PC-9 (cell line): ENCODE results near the gene LIMS2. TPM values are rescaled to one million over a fixed set of nuclear protein-coding genes. Genes with fewer than 3 reads are reported as not detected.
A peak's percentile ranks its signal among the peaks of the same experiment; 100 is the strongest.

Experiments used
- BruUV-seq: library from RNA; stranded (reverse); fragments of 400-500 nt; replicated peaks from 2 replicates; lab custom pipeline; 2021; lab: Mats Ljungman, UMichigan
- CTCF ChIA-PET: fragments of 300-600 bp; sonication (Branson Sonifier 250); formaldehyde crosslinking; loops from one replicate; lab custom pipeline; 2022; ENCODE audit warnings: antibody characterized with exemption; lab: Charles Lee
- POLR2A ChIA-PET: fragments of 300-600 bp; sonication (Branson Sonifier 250); formaldehyde crosslinking; loops from one replicate; lab custom pipeline; 2022; ENCODE audit warnings: antibody characterized with exemption; ENCODE audit not compliant: unreplicated experiment; lab: Charles Lee
- DNase-seq, 2 experiments: peaks; one replicate each; pipeline versions ENCODE4 v3.0.0 to v3.0.0-alpha.2; 2015 to 2022; ENCODE audit warnings: mixed read lengths in 1 of 2
- H2AFZ ChIP-seq: fragments of 200-600 bp; sonication (generic); 2 replicates; pipeline ENCODE4 v1.8.1; 2017; ENCODE audit warnings: antibody characterized with exemption
- H3F3A ChIP-seq: fragments of 200-600 bp; sonication (generic); 2 replicates; pipeline ENCODE4 v1.8.1; 2017; ENCODE audit warnings: antibody characterized with exemption, mild to moderate bottlenecking, low read depth; ENCODE audit not compliant: insufficient read depth
- H3K27ac ChIP-seq: fragments of 200-600 bp; sonication (generic); 2 replicates; pipeline ENCODE4 v1.6.1; 2016; ENCODE audit warnings: mixed run types
- H3K27me3 ChIP-seq: fragments of 200-600 bp; sonication (generic); 2 replicates; pipeline ENCODE4 v1.6.1; 2016; ENCODE audit warnings: low read depth, mixed run types; ENCODE audit not compliant: insufficient read depth
- H3K36me3 ChIP-seq: fragments of 200-600 bp; sonication (generic); 2 replicates; pipeline ENCODE4 v1.6.1; 2016; ENCODE audit warnings: low read depth, mixed run types
- H3K4me1 ChIP-seq: fragments of 200-600 bp; sonication (generic); replicated peaks from 2 replicates; pipeline ENCODE4 v1.6.1; 2016; ENCODE audit warnings: mixed run types; ENCODE audit not compliant: insufficient read depth
- H3K4me2 ChIP-seq: fragments of 200-600 bp; sonication (generic); 2 replicates; pipeline ENCODE4 v1.6.1; 2017; ENCODE audit warnings: mixed run types
- H3K4me3 ChIP-seq: fragments of 200-600 bp; sonication (generic); 2 replicates; pipeline ENCODE4 v1.6.1; 2016; ENCODE audit warnings: mixed run types
- H3K79me2 ChIP-seq: fragments of 200-600 bp; sonication (generic); 2 replicates; pipeline ENCODE4 v1.6.1; 2017; ENCODE audit warnings: low read depth, mixed run types
- H3K9me2 ChIP-seq: fragments of 200-600 bp; sonication (generic); 2 replicates; pipeline ENCODE4 v1.8.1; 2017; ENCODE audit warnings: mild to moderate bottlenecking; ENCODE audit not compliant: insufficient read depth
- H3K9me3 ChIP-seq: fragments of 200-600 bp; sonication (generic); 2 replicates; pipeline ENCODE4 v1.8.1; 2016; ENCODE audit warnings: low read depth; ENCODE audit not compliant: insufficient read depth
- H4K20me1 ChIP-seq: fragments of 200-600 bp; sonication (generic); 2 replicates; pipeline ENCODE4 v1.8.1; 2017; ENCODE audit not compliant: insufficient read depth
- CTCF ChIP-seq: fragments of 200-600 bp; sonication (generic); conservative IDR thresholded peaks from 2 replicates; pipeline ENCODE4 v1.6.1; 2017; ENCODE audit warnings: mixed run types, antibody characterized with exemption, mild to moderate bottlenecking, moderate library complexity
- EZH2 ChIP-seq: fragments of 200-600 bp; sonication (generic); IDR thresholded peaks from 2 replicates; pipeline ENCODE4 v1.8.0; 2017; ENCODE audit warnings: antibody characterized with exemption, low read depth
- intact Hi-C: fragments of 100-400 bp; cut with micrococcal nuclease; formaldehyde crosslinking; loops from one replicate; pipeline ENCODE4 v1.10.0; 2022; ENCODE audit not compliant: unreplicated experiment
- total RNA-seq: library from RNA; stranded (reverse); gene quantifications from 2 replicates; pipeline ENCODE4 v1.2.3, GENCODE V29; 2021

LIMS2 gene
- total RNA-seq, 1 experiment from 2014 or later: 1.4 TPM

DNA sequence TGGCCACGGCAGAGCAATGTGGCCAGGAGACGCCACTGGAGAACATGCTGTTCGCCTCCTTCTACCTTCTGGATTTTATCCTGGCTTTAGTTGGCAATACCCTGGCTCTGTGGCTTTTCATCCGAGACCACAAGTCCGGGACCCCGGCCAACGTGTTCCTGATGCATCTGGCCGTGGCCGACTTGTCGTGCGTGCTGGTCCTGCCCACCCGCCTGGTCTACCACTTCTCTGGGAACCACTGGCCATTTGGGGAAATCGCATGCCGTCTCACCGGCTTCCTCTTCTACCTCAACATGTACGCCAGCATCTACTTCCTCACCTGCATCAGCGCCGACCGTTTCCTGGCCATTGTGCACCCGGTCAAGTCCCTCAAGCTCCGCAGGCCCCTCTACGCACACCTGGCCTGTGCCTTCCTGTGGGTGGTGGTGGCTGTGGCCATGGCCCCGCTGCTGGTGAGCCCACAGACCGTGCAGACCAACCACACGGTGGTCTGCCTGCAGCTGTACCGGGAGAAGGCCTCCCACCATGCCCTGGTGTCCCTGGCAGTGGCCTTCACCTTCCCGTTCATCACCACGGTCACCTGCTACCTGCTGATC, 24.4 kb downstream of the LIMS2 start:
- Histone ChIP-seq H3K79me2 (no peaks in the 10 kb centered on the region), H3K9me3 (no peaks in the 10 kb centered on the region), H4K20me1 (no peaks in the 10 kb centered on the region), H3K4me3 (no peak overlapping the region), H3K4me2 (no peak overlapping the region), H2AFZ (no peak overlapping the region), H3F3A (no peaks in the 10 kb centered on the region), H3K36me3 (no peaks in the 10 kb centered on the region), H3K9me2 (no peaks in the 10 kb centered on the region), H3K27ac (no peak overlapping the region), H3K4me1 (no peaks in the 10 kb centered on the region; the same call in 1 of the 2 replicates), H3K27me3 (no peaks in the 10 kb centered on the region)
- ChIA-PET CTCF (interaction anchor here (1.6 kb wide), 1 partner anchor 60 kb away, joined by 15 read pairs; no protein-coding TSS in a partner anchor), POLR2A (interaction anchor here (0.7 kb wide), 1 partner anchor 1864 kb away, joined by 3 read pairs; no protein-coding TSS in a partner anchor)
- intact Hi-C loops: no loop called here
- no peak for DNase-seq
- no TSS peak for BruUV-seq
- TF ChIP-seq CTCF (no peak), EZH2 (no peak)

GRCh38 chr2:127650041-127650784, 25.1 kb downstream of the LIMS2 start:
- ChIA-PET POLR2A (interaction anchor here (0.7 kb wide), 1 partner anchor 1863 kb away, joined by 3 read pairs; no protein-coding TSS in a partner anchor), CTCF (interaction anchor here (0.5 to 1.6 kb wide), 4 partner anchors 25 to 458 kb away, joined by 4 to 15 read pairs (median 4); partner anchors contain the start of genes ERCC3 and LIMS2)
- intact Hi-C loops: no loop called here

More at GRCh38 chr2:127650041-127650784, 25.1 kb downstream of the LIMS2 start:
- TF ChIP-seq CTCF (peak; percentile 58; the same call in 1 of the 2 replicates), EZH2 (no peak)
- no TSS peak for BruUV-seq
- no peaks in the 10 kb centered on the region for H4K20me1 ChIP-seq
- H3K79me2 ChIP-seq: no peaks in the 10 kb centered on the region
- no peak for DNase-seq
- no peak overlapping the region for H3K27ac ChIP-seq
- no peaks in the 10 kb centered on the region for H3K36me3 ChIP-seq
- H3K4me3 ChIP-seq: no peak overlapping the region
- no peaks in the 10 kb centered on the region for H3K27me3 ChIP-seq
- no peak overlapping the region for H3K4me2 ChIP-seq
- no peaks in the 10 kb centered on the region; the same call in 1 of the 2 replicates for H3K4me1 ChIP-seq
- no peaks in the 10 kb centered on the region for H3K9me3 ChIP-seq
- no peaks in the 10 kb centered on the region for H3F3A ChIP-seq
- no peak overlapping the region for H2AFZ ChIP-seq
- no peaks in the 10 kb centered on the region for H3K9me2 ChIP-seq
